Panc1 (cell line): Measurements from ENCODE around the gene MARK3. TPM values are rescaled to one million over a fixed set of nuclear protein-coding genes. Genes with fewer than 3 reads are reported as not detected.

Experiments
- ATAC-seq: fragments of 200-7000 bp; cut with Tn5 transposase; 2 replicates; pipeline ENCODE4 v1.9.1; 2020; ENCODE audit warnings: mild to moderate bottlenecking, moderate library complexity
- BruUV-seq: library from RNA; stranded (reverse); fragments of 400-500 nt; replicated peaks from 2 replicates; lab custom pipeline; 2021; lab: Mats Ljungman, UMichigan
- CTCF ChIA-PET: fragments of 300-600 bp; sonication (Branson Sonifier 250); formaldehyde crosslinking; loops from one replicate; lab custom pipeline; 2022; ENCODE audit warnings: antibody characterized with exemption; lab: Charles Lee
- POLR2A ChIA-PET: fragments of 300-600 bp; sonication (Branson Sonifier 250); formaldehyde crosslinking; loops from one replicate; lab custom pipeline; 2022; ENCODE audit warnings: antibody characterized with exemption; lab: Charles Lee
- DNase-seq: peaks from one replicate; pipeline ENCODE4 v3.0.0-alpha.2; 2010; ENCODE audit warnings: low read depth, low spot score
- H3K27ac ChIP-seq: 2 replicates; pipeline ENCODE4 v1.5.1; 2011; ENCODE audit warnings: mild to moderate bottlenecking, low read length, inconsistent platforms
- H3K27me3 ChIP-seq: fragments of 200-500 bp; sonication (Bioruptor generic); 2 replicates; pipeline ENCODE4 v1.6.0; 2014; ENCODE audit warnings: low read length, inconsistent platforms; ENCODE audit not compliant: control insufficient read depth, insufficient read depth
- H3K36me3 ChIP-seq: fragments of 200-500 bp; sonication (Bioruptor generic); 2 replicates; pipeline ENCODE4 v1.5.1; 2014; ENCODE audit warnings: inconsistent platforms, mild to moderate bottlenecking, low read length, moderate library complexity; ENCODE audit not compliant: control insufficient read depth, insufficient read depth
- H3K4me1 ChIP-seq: 2 replicates; pipeline ENCODE4 v1.5.1; 2011; ENCODE audit warnings: inconsistent platforms, mild to moderate bottlenecking, low read length, moderate library complexity; ENCODE audit not compliant: control insufficient read depth, insufficient read depth
- H3K4me3 ChIP-seq, 2 experiments: 2 replicates each; pipeline ENCODE4 v1.5.1; 2011 to 2012; ENCODE audit warnings: low read depth in 2 of 2, low read length in 2 of 2, mild to moderate bottlenecking in 2 of 2, inconsistent platforms in 1 of 2, moderate library complexity in 1 of 2
- H3K9me3 ChIP-seq: fragments of 200-500 bp; sonication (Bioruptor generic); 2 replicates; pipeline ENCODE4 v1.5.1; 2014; ENCODE audit warnings: low read depth, mild to moderate bottlenecking, inconsistent platforms, low read length, moderate library complexity; ENCODE audit not compliant: control insufficient read depth, insufficient read depth
- POLR2AphosphoS5 ChIP-seq: IDR thresholded peaks from 2 replicates; pipeline ENCODE4 v1.6.1; 2012; ENCODE audit warnings: mild to moderate bottlenecking, low read depth, low read length, moderate library complexity
- REST ChIP-seq, 2 experiments: IDR thresholded peaks; 2 replicates each; pipeline ENCODE4 v1.6.1; 2011 to 2012; ENCODE audit warnings: low read depth in 2 of 2, control low read depth in 1 of 2, low read length in 1 of 2, mild to moderate bottlenecking in 1 of 2, moderate library complexity in 1 of 2; ENCODE audit not compliant: insufficient read depth in 1 of 2
- SIN3A ChIP-seq: IDR thresholded peaks from 2 replicates; pipeline ENCODE4 v1.6.1; 2012; ENCODE audit warnings: low read depth, mild to moderate bottlenecking, low read length, moderate library complexity, borderline replicate concordance; ENCODE audit not compliant: insufficient read depth
- TCF7L2 ChIP-seq: IDR thresholded peaks from 2 replicates; pipeline ENCODE4 v1.6.1; 2011; ENCODE audit warnings: mild to moderate bottlenecking, low read depth, low read length, inconsistent platforms
- in situ Hi-C: cut with HindIII; loops from 2 replicates; pipeline ENCODE4 v1.10.0; 2016; ENCODE audit warnings: low sequenced_read_pairs, low pct_unique_long_range_greater_than_20kb
- intact Hi-C: fragments of 100-400 bp; cut with micrococcal nuclease; formaldehyde crosslinking; loops from one replicate; pipeline ENCODE4 v1.10.0; 2022; ENCODE audit not compliant: unreplicated experiment
- total RNA-seq: library from RNA; stranded (reverse); gene quantifications from one replicate; pipeline ENCODE4 v1.2.1, GENCODE V29; 2021; ENCODE audit not compliant: unreplicated experiment
- TF ChIP-seq, protein P1 (sequence below): fragments of 450-650 bp; IDR thresholded peaks from 2 replicates; pipeline ENCODE4 v1.5.1; 2017; ENCODE audit warnings: mild to moderate bottlenecking

MARK3 gene
- total RNA-seq, 1 experiment from 2014 or later = 56.1 TPM

GRCh38 chr14:103460415-103460814 is 75.2 kb downstream of the MARK3 start:
- in situ Hi-C loops (no loop called here), intact Hi-C loops (no loop called here)
- Histone ChIP-seq H3K4me1 (no peaks in the 10 kb centered on the region), H3K27me3 (no peaks in the 10 kb centered on the region), H3K9me3 (no peaks in the 10 kb centered on the region), H3K27ac (no peak overlapping the region), H3K36me3 (no peaks in the 10 kb centered on the region; the same call in 1 of the 2 replicates), H3K4me3 (no peak overlapping the region)
- DNase-seq (no peak), ATAC-seq (no peak)
- BruUV-seq = no TSS peak
- POLR2A ChIA-PET = interaction anchor here (0.6 kb wide), 1 partner anchor 12 kb away, joined by 5 read pairs; no protein-coding TSS in a partner anchor
- CTCF ChIA-PET = no interaction called here
- TF ChIP-seq REST (IDR thresholded peaks at IDR 0.05; ENCODE audit: insufficient read depth in 1 of 2, low read depth in 2 of 2, low read length in 1 of 2) (no peak), POLR2AphosphoS5 (no peak), SIN3A (no peak), TCF7L2 (no peak)
- TF ChIP-seq, protein P1, sequence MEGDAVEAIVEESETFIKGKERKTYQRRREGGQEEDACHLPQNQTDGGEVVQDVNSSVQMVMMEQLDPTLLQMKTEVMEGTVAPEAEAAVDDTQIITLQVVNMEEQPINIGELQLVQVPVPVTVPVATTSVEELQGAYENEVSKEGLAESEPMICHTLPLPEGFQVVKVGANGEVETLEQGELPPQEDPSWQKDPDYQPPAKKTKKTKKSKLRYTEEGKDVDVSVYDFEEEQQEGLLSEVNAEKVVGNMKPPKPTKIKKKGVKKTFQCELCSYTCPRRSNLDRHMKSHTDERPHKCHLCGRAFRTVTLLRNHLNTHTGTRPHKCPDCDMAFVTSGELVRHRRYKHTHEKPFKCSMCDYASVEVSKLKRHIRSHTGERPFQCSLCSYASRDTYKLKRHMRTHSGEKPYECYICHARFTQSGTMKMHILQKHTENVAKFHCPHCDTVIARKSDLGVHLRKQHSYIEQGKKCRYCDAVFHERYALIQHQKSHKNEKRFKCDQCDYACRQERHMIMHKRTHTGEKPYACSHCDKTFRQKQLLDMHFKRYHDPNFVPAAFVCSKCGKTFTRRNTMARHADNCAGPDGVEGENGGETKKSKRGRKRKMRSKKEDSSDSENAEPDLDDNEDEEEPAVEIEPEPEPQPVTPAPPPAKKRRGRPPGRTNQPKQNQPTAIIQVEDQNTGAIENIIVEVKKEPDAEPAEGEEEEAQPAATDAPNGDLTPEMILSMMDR = no peak

- in situ Hi-C loops (no loop called here), intact Hi-C loops (no loop called here)
- H3K4me3 ChIP-seq = no peak overlapping the region
- ATAC-seq = no peak
- H3K27ac ChIP-seq = no peak overlapping the region
- no peaks in the 10 kb centered on the region for H3K9me3 ChIP-seq
- H3K36me3 ChIP-seq = peaks cover 8% of the 10 kb centered on the region; the same call in 1 of the 2 replicates
- no TSS peak for BruUV-seq
- H3K4me1 ChIP-seq = no peaks in the 10 kb centered on the region
- H3K27me3 ChIP-seq = no peaks in the 10 kb centered on the region
- TF ChIP-seq REST (IDR thresholded peaks at IDR 0.05; ENCODE audit: insufficient read depth in 1 of 2, low read depth in 2 of 2, low read length in 1 of 2) (no peak), SIN3A (no peak), POLR2AphosphoS5 (no peak), TCF7L2 (no peak)
- TF ChIP-seq, protein P1 = no peak
- DNase-seq = no peak
- POLR2A ChIA-PET = no interaction called here
- CTCF ChIA-PET = no interaction called here
Observed at GRCh38 chr14:103463149-103463548, 77.9 kb downstream of the MARK3 start.
